ENCODE data around the gene SCGB3A1. TPM values are rescaled to one million over a fixed set of nuclear protein-coding genes. Genes with fewer than 3 reads are reported as not detected.

The SCGB3A1 gene
- total and polyA plus RNA-seq, 2 of the 4 experiments (the other 2 are of a cell fraction), result not detected

GRCh38 chr5:180620014-180620413 lies 28.7 kb upstream of the SCGB3A1 start:
- intact Hi-C loops (cut with micrococcal nuclease), result no loop called here
- Histone ChIP-seq H3K27me3 (ENCODE audit: control insufficient read depth, insufficient read depth, low read length) (peaks cover 10% of the 10 kb centered on the region; the same call in 1 of the 2 replicates), H2BK5ac (ENCODE audit: low read depth, low read length, poor library complexity, severe bottlenecking) (no peak overlapping the region), H3K4me1 (ENCODE audit: control insufficient read depth, insufficient read depth, low read length) (no peaks in the 10 kb centered on the region), H3K23ac (ENCODE audit: low read depth, low read length) (no peak overlapping the region), H3K9me1 (ENCODE audit: insufficient read depth, low read length) (no peaks in the 10 kb centered on the region), H3K9ac (ENCODE audit: low read depth, low read length) (no peak overlapping the region), H4K91ac (ENCODE audit: insufficient read depth, low read depth, low read length) (no peak overlapping the region), H4K20me1 (ENCODE audit: insufficient read depth, low read length) (no peaks in the 10 kb centered on the region), H3K79me1 (ENCODE audit: low read depth in 1 of 2, low read length in 2 of 2) (no peaks in the 10 kb centered on the region), H4K8ac (ENCODE audit: low read depth in 2 of 2, low read length in 2 of 2) (no peak overlapping the region), H3K56ac (ENCODE audit: extremely low read depth, insufficient read depth, low read length) (no peak overlapping the region), H2AFZ (replicated peaks; ENCODE audit: low read length, poor library complexity) (no peak overlapping the region), H3K4me3 (ENCODE audit: insufficient read depth, low read depth, low read length) (no peak overlapping the region), H2BK120ac (ENCODE audit: low read depth, low read length) (no peak overlapping the region), H3K14ac (replicated peaks; ENCODE audit: low read depth, low read length) (no peak overlapping the region), H2AK9ac (replicated peaks; ENCODE audit: low read depth, low read length, poor library complexity) (no peak overlapping the region), H3K27ac (ENCODE audit: insufficient read depth, low read length) (no peak overlapping the region), H4K5ac (ENCODE audit: low read depth, low read length) (no peak overlapping the region), H3K18ac (ENCODE audit: low read depth, low read length) (no peak overlapping the region), H3K36me3 (ENCODE audit: control insufficient read depth, insufficient read depth, low read length) (no peaks in the 10 kb centered on the region), H3K4me2 (ENCODE audit: low read depth, low read length) (no peak overlapping the region), H2AK5ac (ENCODE audit: low read depth, low read length) (no peak overlapping the region), H3K9me3 (ENCODE audit: control insufficient read depth, insufficient read depth, low read length) (no peaks in the 10 kb centered on the region), H3K4ac (ENCODE audit: low read depth, low read length) (no peak overlapping the region), H2BK15ac (ENCODE audit: low read depth, low read length) (no peak overlapping the region), H2BK20ac (ENCODE audit: low read depth, low read length) (no peak overlapping the region)
- in situ Hi-C loops (cut with MboI; ENCODE audit: low sequenced_read_pairs), result no loop called here
- ChIA-PET POLR2A (ENCODE audit: unreplicated experiment) (no interaction called here), CTCF (no interaction called here)
- DNase-seq (no peak), ATAC-seq (ENCODE audit: low read depth) (no peak)
- BruUV-seq (replicated peaks), result no TSS peak
- 94% methylated on average over 10 of the region's 14 CpGs; no CpG with 5 or more reads in 1 of the 2 experiments for WGBS, 2 experiments (ENCODE audit: extremely low coverage in 2 of 2, insufficient read length in 1 of 2)
- dilution Hi-C loops (cut with HindIII; ENCODE audit: low sequenced_read_pairs, unreplicated experiment), result no loop called here
- TF ChIP-seq RFX5 (IDR thresholded peaks at IDR 0.05; ENCODE audit: low read depth, low read length), result no peak
- no peak for TF ChIP-seq CTCF (conservative IDR thresholded peaks at IDR 0.05; ENCODE audit: low read depth, low read length)
- no peak for TF ChIP-seq RAD21 (IDR thresholded peaks at IDR 0.05; ENCODE audit: low read length)
- TF ChIP-seq BHLHE40 (IDR thresholded peaks at IDR 0.05; ENCODE audit: low read depth, low read length), result no peak
- TF ChIP-seq MXI1 (IDR thresholded peaks at IDR 0.05; ENCODE audit: borderline replicate concordance, low read depth, low read length), result no peak
- TF ChIP-seq MAZ (IDR thresholded peaks at IDR 0.05; ENCODE audit: borderline replicate concordance, low read depth, low read length), result no peak
- TF ChIP-seq USF2 (IDR thresholded peaks at IDR 0.05; ENCODE audit: low read depth, low read length), result no peak
- TF ChIP-seq ELK1 (IDR thresholded peaks at IDR 0.05; ENCODE audit: borderline replicate concordance, low read depth, low read length), result no peak
- TF ChIP-seq MAFK (IDR thresholded peaks at IDR 0.05; ENCODE audit: low read depth, low read length), result no peak
- TF ChIP-seq POLR2A (IDR thresholded peaks at IDR 0.05; ENCODE audit: low read depth, low read length), result no peak
- no peak for TF ChIP-seq NFE2L2 (IDR thresholded peaks at IDR 0.05; ENCODE audit: low read depth, low read length)
- TF ChIP-seq RCOR1 (IDR thresholded peaks at IDR 0.05; ENCODE audit: insufficient replicate concordance, low read length), result no peak
- TF ChIP-seq SMC3 (IDR thresholded peaks at IDR 0.05; ENCODE audit: low read depth, low read length), result no peak
- no peak for TF ChIP-seq CHD1 (IDR thresholded peaks at IDR 0.05; ENCODE audit: low read depth, low read length)
- no peak for TF ChIP-seq CEBPB (IDR thresholded peaks at IDR 0.05; ENCODE audit: low read depth, low read length)
- no peak for TF ChIP-seq FOS (IDR thresholded peaks at IDR 0.05; ENCODE audit: low read depth, low read length)
